GM19395 (cell line): ENCODE measurements around the gene ATXN1.
A peak's percentile ranks its signal among the peaks of the same experiment; 100 is the strongest.

Experiments used
- ATAC-seq: cut with Tn5 transposase; IDR thresholded peaks from one replicate; pipeline ENCODE4 v1.9.1; 2021; ENCODE audit warnings: mild to moderate bottlenecking, moderate library complexity; ENCODE audit not compliant: unreplicated experiment

ATXN1 gene

GRCh38 chr6:16518265-16518664 lies 243.0 kb downstream of the ATXN1 start:
- no peak for ATAC-seq

GRCh38 chr6:16514249-16514648 lies 247.0 kb downstream of the ATXN1 start:
- ATAC-seq = no peak

- peak; percentile 18 for ATAC-seq
Observed at GRCh38 chr6:16512544-16513290, 248.5 kb downstream of the ATXN1 start.

- peak; percentile 53 for ATAC-seq
Observed at GRCh38 chr6:16511723-16512489, 249.4 kb downstream of the ATXN1 start.

- ATAC-seq = no peak
Observed at GRCh38 chr6:16511040-16511660, 250.1 kb downstream of the ATXN1 start.

GRCh38 chr6:16510245-16510644 lies 251.0 kb downstream of the ATXN1 start:
- no peak for ATAC-seq

- no peak for ATAC-seq
Observed at GRCh38 chr6:16508959-16509358, 252.3 kb downstream of the ATXN1 start.

GRCh38 chr6:16505711-16506357 lies 255.4 kb downstream of the ATXN1 start:
- no peak for ATAC-seq

- ATAC-seq = no peak
Observed at GRCh38 chr6:16504609-16505008, 256.7 kb downstream of the ATXN1 start.

- ATAC-seq = peak; percentile 83
Observed at GRCh38 chr6:16503970-16504415, 257.3 kb downstream of the ATXN1 start.

- no peak for ATAC-seq
Observed at GRCh38 chr6:16503241-16503775, 258.0 kb downstream of the ATXN1 start.

GRCh38 chr6:16498957-16499356 lies 262.3 kb downstream of the ATXN1 start:
- ATAC-seq = no peak

- ATAC-seq = no peak
Observed at GRCh38 chr6:16498237-16498636, 263.0 kb downstream of the ATXN1 start.

- ATAC-seq = no peak
Observed at GRCh38 chr6:16496991-16497801, 264.1 kb downstream of the ATXN1 start.

GRCh38 chr6:16496210-16496609 lies 265.1 kb downstream of the ATXN1 start:
- no peak for ATAC-seq

GRCh38 chr6:16494793-16495192 lies 266.5 kb downstream of the ATXN1 start:
- ATAC-seq = peak; percentile 92

GRCh38 chr6:16493802-16494201 lies 267.5 kb downstream of the ATXN1 start:
- ATAC-seq = no peak

GRCh38 chr6:16493112-16493511 lies 268.1 kb downstream of the ATXN1 start:
- ATAC-seq = peak; percentile 57

- no peak for ATAC-seq
Observed at GRCh38 chr6:16491666-16492313, 269.5 kb downstream of the ATXN1 start.

- ATAC-seq = no peak
Observed at GRCh38 chr6:16490616-16491015, 270.6 kb downstream of the ATXN1 start.
